Transverse colon (tissue), 4 donors: ENCODE results near the gene TBC1D17. TPM values are rescaled to one million over a fixed set of nuclear protein-coding genes. Genes with fewer than 3 reads are reported as not detected.

Source experiments
- DNase-seq: peaks from one replicate; pipeline ENCODE4 v3.0.0-alpha.2; 2019
- H3K27ac ChIP-seq, 4 donors: fragments of 200-600 bp; sonication (generic); 2 replicates each; pipeline ENCODE4 v1.5.1; 2016 to 2018; ENCODE audit warnings: inconsistent platforms in 4 of 4
- H3K27me3 ChIP-seq: fragments of 200-600 bp; sonication (generic); 2 replicates; pipeline ENCODE4 v1.5.1; 2017; ENCODE audit warnings: inconsistent platforms
- H3K36me3 ChIP-seq, 4 donors: fragments of 200-600 bp; sonication (generic); 2 replicates each; pipeline ENCODE4 v1.5.1; 2017 to 2019; ENCODE audit warnings: inconsistent platforms in 4 of 4
- H3K4me1 ChIP-seq, 4 donors: fragments of 200-600 bp; sonication (generic); 2 replicates each; pipeline ENCODE4 v1.5.1; 2017 to 2020; ENCODE audit warnings: inconsistent platforms in 4 of 4
- H3K4me3 ChIP-seq, 4 donors: fragments of 200-600 bp; sonication (generic); 1 replicate in 1 of 4; 2 replicates in 3 of 4; pipeline versions ENCODE4 v1.5.1 to v1.6.1; 2017 to 2019; ENCODE audit warnings: inconsistent platforms in 4 of 4
- H3K9me3 ChIP-seq, 2 donors: fragments of 200-600 bp; sonication (generic); 2 replicates each; pipeline ENCODE4 v1.5.1; 2017 to 2019; ENCODE audit warnings: inconsistent platforms in 2 of 2
- EP300 ChIP-seq: sonication (generic); formaldehyde crosslinking; IDR thresholded peaks from one replicate; pipeline ENCODE4 v1.6.1; 2017; ENCODE audit warnings: antibody characterized with exemption, low read depth
- POLR2A ChIP-seq: fragments of 450-650 bp; IDR thresholded peaks from one replicate; pipeline ENCODE4 v1.6.1; 2016; ENCODE audit warnings: antibody characterized with exemption, mild to moderate bottlenecking, moderate library complexity
- POLR2AphosphoS5 ChIP-seq, 3 donors: sonication (generic); formaldehyde crosslinking; IDR thresholded peaks; one replicate each; pipeline ENCODE4 v1.6.1; 2016; ENCODE audit warnings: antibody characterized with exemption in 3 of 3
- WGBS, 2 donors: methylation state at CpG; one replicate each; pipeline ENCODE4 v1.1.5; 2018; ENCODE audit warnings: low coverage in 1 of 2; 5-methylcytosine and 5-hydroxymethylcytosine counted together
- in situ Hi-C, 4 donors: fragments of 200-750 bp; cut with MboI; loops; one replicate each; pipeline versions ENCODE4 v1.15.0 to v1.15.1; 2017; ENCODE audit warnings: low sequenced_read_pairs in 3 of 4, low pct_ligation_motif_present in 1 of 4, low pct_unique_long_range_greater_than_20kb in 1 of 4
- intact Hi-C: fragments of 100-400 bp; cut with DNase I; formaldehyde crosslinking; loops from one replicate; pipeline ENCODE4 v1.15.1; 2023; ENCODE audit warnings: low total_unique reads
- total RNA-seq, 4 donors: library from RNA; depleted of rRNA; stranded (reverse); fragments of >200 nt; gene quantifications; one replicate each; pipeline ENCODE4 v1.1.0, GENCODE V29; 2016
- TF ChIP-seq, protein P1 (sequence below), 5 experiments: fragments of 200-600 bp in 3 of 5; fragments of 450-650 bp in 2 of 5; sonication (generic) in 3 of 5; IDR thresholded peaks; 1 replicate in 2 of 5; 2 replicates in 3 of 5; pipeline ENCODE4 v1.5.1; 2016 to 2017; ENCODE audit warnings: antibody characterized with exemption in 5 of 5, inconsistent platforms in 3 of 5, mild to moderate bottlenecking in 2 of 5, moderate library complexity in 1 of 5

TBC1D17 gene
- total RNA-seq, 4 donors from 2014 or later = 26.4 to 80.8 (median 47.9) TPM

DNA sequence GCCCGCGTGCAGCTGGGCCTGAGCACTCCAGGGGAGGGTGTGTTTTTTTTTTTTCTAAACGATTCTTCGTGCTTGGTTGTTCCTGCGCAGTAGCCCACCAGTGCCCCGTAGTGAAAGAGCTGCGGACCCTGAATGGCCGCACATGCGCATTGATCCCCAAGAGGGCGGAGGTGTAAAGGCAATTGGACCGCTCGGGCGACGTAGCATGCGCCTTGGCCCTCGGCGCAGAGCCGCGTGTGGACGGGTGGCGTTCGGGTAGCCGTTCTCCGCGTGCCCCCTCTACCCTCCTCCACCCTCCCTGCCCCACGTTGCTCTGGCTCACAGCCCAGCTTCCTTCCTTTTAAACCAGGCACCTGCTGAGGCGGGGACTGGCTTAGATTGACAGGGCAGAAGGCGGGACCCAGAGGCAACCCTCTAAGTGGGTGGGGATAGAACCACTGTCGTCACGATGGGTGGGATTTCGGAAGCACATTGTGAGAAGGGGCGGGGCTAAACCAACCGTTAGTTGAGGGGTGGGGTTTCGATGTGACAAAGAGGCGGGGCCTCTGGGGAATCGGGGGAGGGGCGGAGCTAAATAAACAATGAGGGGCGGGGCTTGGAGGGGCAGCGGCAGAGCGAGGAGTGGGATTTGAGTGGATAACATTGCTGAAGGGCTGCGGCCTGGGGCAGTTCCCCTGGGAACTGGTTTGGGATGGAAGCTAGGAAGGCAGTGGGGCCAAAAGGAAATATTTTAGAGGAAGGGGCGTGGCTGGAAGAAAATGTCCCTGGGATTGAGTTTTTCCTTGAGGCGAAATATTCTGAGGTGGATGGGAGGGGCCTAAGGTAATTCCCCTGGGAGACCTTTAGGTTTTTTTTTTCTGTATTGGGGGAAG is 52.3 kb downstream of the TBC1D17 start:
- Histone ChIP-seq H3K27ac (peak overlapping the region; percentile 94 to 99 (median 96)), H3K36me3 (no peaks in the 10 kb centered on the region), H3K9me3 (no peaks in the 10 kb centered on the region), H3K4me3 (peak overlapping the region; percentile 88 to 99 (median 94)), H3K4me1 (peaks cover 6 to 22% (median 14%) of the 10 kb centered on the region in 4 donors), H3K27me3 (no peaks in the 10 kb centered on the region)
- intact Hi-C loops (loop anchor here (5.0 kb wide), 1 partner anchor 117 kb away; no protein-coding TSS in a partner anchor), in situ Hi-C loops (loop anchor here in 2 of 4 donors (10.0 kb wide), 1 partner anchor 55 kb away; no protein-coding TSS in a partner anchor)
- peak; percentile 95 for DNase-seq
- 6 to 8% methylated on average over 13 to 42 of the region's 43 CpGs for WGBS, 2 donors
- TF ChIP-seq POLR2A (peak; percentile 90), EP300 (no peak), POLR2AphosphoS5 (IDR thresholded peaks at IDR 0.05) (peak; percentile 77 to 94 (median 93))
- TF ChIP-seq, protein P1, sequence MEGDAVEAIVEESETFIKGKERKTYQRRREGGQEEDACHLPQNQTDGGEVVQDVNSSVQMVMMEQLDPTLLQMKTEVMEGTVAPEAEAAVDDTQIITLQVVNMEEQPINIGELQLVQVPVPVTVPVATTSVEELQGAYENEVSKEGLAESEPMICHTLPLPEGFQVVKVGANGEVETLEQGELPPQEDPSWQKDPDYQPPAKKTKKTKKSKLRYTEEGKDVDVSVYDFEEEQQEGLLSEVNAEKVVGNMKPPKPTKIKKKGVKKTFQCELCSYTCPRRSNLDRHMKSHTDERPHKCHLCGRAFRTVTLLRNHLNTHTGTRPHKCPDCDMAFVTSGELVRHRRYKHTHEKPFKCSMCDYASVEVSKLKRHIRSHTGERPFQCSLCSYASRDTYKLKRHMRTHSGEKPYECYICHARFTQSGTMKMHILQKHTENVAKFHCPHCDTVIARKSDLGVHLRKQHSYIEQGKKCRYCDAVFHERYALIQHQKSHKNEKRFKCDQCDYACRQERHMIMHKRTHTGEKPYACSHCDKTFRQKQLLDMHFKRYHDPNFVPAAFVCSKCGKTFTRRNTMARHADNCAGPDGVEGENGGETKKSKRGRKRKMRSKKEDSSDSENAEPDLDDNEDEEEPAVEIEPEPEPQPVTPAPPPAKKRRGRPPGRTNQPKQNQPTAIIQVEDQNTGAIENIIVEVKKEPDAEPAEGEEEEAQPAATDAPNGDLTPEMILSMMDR (IDR thresholded peaks at IDR 0.05) = peak in 3 of 5 experiments; percentile 11 to 46 (median 41)

DNA sequence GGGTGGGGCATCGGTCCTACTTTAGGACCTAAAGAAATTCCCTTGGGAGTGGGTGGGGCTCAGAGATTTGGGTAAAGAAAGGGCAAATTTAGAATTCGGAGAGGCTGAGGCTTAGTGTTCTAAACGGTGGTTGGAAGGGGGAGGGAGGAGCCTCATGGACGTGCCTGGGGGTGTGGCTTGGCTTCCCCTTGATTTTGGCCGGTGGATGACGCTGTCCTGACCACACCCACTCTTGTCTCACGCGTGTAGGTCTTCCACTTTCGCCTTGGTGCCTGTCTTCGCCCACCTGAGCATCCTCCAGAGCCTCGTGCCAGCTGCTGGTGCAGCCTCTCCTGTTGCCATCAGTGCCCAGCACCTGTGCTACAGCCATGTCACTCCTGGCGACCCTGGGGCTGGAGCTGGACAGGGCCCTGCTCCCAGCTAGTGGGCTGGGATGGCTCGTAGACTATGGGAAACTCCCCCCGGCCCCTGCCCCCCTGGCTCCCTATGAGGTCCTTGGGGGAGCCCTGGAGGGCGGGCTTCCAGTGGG is 53.0 kb downstream of the TBC1D17 start:
- TF ChIP-seq, protein P1 (IDR thresholded peaks at IDR 0.05) = no peak
- no peak for TF ChIP-seq POLR2AphosphoS5 (IDR thresholded peaks at IDR 0.05)
- Histone ChIP-seq H3K27ac (peak overlapping the region; percentile 94 to 99 (median 96)), H3K27me3 (no peaks in the 10 kb centered on the region), H3K9me3 (no peaks in the 10 kb centered on the region), H3K36me3 (no peaks in the 10 kb centered on the region), H3K4me1 (peaks cover 6 to 22% (median 14%) of the 10 kb centered on the region in 4 donors), H3K4me3 (peak overlapping the region in 1 of 4 donors; percentile 97)
- intact Hi-C loops = loop anchor here (5.0 kb wide), 1 partner anchor 117 kb away; no protein-coding TSS in a partner anchor
- DNase-seq = peak; percentile 24
- in situ Hi-C loops = loop anchor here in 2 of 4 donors (10.0 kb wide), 1 partner anchor 54 kb away; no protein-coding TSS in a partner anchor
- WGBS, 2 donors = 61 to 64% methylated on average over 3 to 15 of the region's 15 CpGs

DNA sequence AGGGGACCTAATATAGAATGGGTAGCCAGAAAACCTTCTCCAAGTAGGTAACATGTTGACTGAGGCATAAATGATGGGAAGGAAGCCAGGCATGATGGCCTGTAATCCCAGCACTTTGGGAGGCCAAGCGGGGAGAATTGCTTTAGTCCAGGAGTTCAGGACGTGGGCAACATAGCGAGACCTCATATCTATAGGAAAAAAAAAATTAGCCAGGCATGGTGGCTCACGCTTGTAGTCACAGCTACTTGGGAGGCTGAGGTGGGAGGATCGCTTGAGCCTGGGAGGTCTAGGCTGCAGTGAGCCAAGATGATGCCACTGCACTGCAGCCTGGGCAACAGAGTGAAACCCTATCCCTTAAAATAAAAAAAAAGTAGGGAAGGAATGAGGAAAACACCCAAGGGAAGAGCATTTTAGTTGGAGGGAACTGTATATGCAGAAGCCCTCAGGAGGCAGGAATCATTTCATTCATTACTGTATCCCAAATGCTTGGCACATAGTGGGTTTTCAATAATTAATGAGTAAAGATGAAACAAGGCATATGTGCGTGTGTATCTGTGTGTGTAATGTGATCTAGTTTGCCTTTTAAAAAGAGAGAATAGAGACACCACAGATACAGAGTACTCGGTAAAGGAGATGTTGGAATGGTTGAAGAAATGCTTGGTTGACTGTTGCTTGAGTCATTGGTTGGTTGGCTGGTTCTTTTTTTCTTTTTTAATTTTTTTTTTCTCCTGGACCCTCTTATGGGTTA is 54.0 kb downstream of the TBC1D17 start:
- TF ChIP-seq POLR2A = no peak
- TF ChIP-seq EP300 = no peak
- TF ChIP-seq, protein P1 (IDR thresholded peaks at IDR 0.05) = no peak
- no peak for TF ChIP-seq POLR2AphosphoS5 (IDR thresholded peaks at IDR 0.05)
- in situ Hi-C loops (loop anchor here in 2 of 4 donors (10.0 kb wide), 1 partner anchor 53 kb away; no protein-coding TSS in a partner anchor), intact Hi-C loops (loop anchor here (5.0 kb wide), 1 partner anchor 116 kb away; no protein-coding TSS in a partner anchor)
- Histone ChIP-seq H3K36me3 (no peaks in the 10 kb centered on the region), H3K9me3 (no peaks in the 10 kb centered on the region), H3K27me3 (no peaks in the 10 kb centered on the region), H3K27ac (no peak overlapping the region), H3K4me1 (peaks cover 6 to 22% (median 14%) of the 10 kb centered on the region in 4 donors), H3K4me3 (no peak overlapping the region)
- DNase-seq = no peak
- 93 to 96% methylated on average over 6 to 7 of the region's 7 CpGs for WGBS, 2 donors
